SW480 (cell line): Measurements from ENCODE around the gene CCN6.

Experiments used
- DNase-seq: peaks from one replicate; pipeline ENCODE4 v3.0.0-alpha.2; 2016; ENCODE audit warnings: low spot score

CCN6 gene

DNA sequence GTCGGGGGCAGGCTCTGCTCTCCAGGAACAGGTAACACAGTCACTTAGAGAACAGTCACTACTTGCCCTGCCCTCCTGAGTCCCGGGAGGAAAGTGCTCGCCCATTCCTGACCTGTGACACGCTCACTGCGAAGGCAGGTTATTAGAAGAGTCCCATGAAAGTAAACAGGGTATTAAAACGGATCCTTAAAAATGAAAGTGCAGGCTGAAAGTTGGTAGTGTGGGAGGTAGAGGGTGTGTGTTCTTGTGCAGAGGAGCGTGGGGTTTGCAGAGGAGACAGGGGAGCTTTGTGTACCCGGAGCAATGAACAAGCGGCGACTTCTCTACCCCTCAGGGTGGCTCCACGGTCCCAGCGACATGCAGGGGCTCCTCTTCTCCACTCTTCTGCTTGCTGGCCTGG, at the start of gene CCN6:
CCN6 (plus strand) TSS at position 104 of the 400 bp plus-strand sequence; CDS start at position 358, 254 bp downstream.
- no peak for DNase-seq

DNA sequence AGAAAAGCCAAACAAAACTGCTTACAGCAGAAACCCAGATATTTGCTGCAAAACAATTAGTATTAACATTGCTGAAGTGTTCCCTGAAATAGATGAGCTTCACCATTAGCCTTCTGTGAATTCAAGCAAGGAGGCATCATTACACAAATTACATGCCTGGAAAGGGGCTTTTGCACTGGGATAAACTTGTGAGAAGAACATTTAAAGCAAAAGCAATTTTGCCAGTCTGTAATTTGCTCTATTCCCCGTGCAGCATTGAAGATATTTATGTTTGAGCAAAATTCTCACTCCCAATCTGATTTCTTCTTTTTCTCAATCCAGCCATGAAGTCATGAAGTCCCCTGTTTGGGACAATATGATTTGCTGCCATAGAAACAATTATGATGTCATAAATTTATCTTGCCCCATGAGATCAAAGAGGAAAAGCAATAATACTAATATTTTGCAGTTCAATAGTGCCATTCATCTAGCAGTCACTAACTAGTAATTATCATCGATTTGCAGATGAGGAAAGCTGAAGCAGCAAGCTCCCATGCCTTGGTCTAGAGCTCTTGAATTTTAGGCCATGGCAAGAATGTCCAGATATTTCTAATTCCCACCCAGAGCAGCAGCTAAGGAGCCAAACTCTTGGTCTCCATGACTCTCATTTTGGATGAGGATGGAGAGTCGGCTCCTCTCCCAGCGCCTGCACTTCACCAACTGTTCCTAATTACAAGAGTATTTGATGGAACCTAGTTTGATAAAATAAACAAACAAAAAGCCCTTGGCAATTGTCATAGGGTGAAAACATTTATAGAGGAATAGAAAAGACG, 49.5 kb upstream of the CCN6 start:
- no peak for DNase-seq

DNA sequence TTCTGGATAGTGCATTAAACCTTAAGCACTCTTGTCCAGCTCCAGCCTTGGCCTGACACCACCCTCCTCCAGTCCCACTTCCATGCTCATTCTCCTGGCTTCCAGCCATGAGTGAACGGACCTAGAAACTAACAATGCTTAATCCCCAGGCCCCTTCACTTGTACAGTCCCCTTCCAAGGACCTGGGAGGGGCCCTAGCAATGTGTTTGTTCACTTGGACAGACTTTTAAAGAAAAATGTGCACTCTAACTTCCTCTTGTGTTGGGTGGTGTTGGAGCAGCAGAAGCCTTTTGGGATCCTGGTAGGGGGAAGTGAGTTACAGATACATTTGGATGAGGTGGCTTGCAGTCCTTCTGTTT, 48.9 kb upstream of the CCN6 start:
- DNase-seq, result no peak

- DNase-seq, result no peak
Observed at GRCh38 chr6:112007254-112007653, 46.6 kb upstream of the CCN6 start.

DNA sequence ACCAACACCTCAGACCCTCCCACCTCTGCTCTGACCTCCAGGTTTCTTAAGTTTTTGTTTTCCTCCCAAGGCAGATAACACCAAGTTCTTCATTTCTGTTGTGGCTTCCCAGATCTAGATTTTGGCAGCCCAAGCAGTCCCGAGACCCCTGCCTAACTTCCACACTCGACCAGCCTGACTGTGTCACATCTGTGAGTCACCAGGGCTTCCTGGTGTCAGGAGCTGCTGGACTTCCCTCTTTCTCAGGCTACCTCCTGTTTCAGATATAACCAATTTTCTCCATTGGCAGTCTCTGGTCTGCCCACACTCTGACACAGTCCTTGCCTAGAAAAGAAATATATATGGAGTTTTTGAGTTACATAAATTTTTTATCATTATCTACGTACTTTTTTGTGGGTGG, 46.1 kb upstream of the CCN6 start:
- no peak for DNase-seq

- DNase-seq, result no peak
Observed at GRCh38 chr6:112008482-112008881, 45.4 kb upstream of the CCN6 start.

DNA sequence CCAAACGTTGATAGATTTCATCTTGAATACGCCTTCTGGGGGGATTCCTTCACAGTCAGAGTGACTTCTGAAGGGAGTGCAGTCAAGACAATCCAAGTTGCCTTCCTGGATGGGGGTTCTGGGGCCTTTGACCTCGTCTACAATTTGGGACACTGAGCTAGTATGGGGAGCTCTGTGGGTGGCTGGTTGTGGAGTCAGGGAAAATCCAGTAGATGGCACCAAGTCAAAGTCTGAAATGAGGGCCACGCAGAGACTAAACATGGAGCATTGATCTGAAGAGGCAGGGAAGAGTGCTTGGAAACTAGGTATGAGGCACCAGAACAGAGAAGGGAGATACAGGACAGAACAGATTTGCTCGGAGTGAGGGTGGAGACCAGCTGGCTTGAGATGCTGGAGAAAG, 43.6 kb upstream of the CCN6 start:
- peak; percentile 32 for DNase-seq

- DNase-seq, result no peak
Observed at GRCh38 chr6:112013051-112013450, 40.9 kb upstream of the CCN6 start.

DNA sequence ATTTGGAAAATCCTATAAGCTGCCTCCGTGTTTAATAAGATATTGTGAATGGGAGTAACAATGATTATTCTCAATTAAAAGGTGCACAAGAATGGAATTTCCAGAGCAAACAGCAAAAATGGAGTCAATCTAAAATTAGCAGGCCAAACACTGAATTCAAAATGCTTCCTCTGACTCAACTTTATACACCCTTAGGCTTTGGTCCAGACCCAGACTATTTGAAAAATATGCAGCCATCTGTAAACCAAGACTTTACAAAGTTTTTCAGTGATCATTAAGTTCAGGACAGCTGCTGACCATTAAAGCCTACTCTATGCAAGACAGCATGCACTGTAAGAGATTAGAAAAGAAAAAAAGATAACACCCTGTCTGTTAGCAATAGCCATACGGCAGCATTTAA, 39.4 kb upstream of the CCN6 start:
- no peak for DNase-seq

GRCh38 chr6:112015725-112016124, 38.2 kb upstream of the CCN6 start:
- DNase-seq, result no peak

DNA sequence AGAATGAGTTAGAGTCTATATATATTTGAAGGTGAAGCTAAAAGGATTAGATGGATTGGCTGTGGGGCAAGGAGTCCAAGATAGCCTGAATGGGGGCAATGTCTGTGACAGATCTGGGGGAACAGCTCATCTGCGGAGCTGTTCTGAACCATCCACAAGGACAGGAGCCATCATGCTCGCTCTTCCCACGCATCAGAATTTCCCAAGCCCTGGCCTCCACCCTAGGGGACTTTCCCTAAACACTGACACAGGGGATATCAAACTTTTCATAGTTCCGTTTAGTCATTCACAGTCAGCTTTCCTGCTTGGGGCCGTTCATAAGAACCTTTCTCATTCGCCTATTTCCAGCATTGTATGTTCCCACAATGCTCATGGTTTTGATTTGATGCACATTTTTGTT, 37.6 kb upstream of the CCN6 start:
- no peak for DNase-seq

- no peak for DNase-seq
Observed at GRCh38 chr6:112017169-112017568, 36.7 kb upstream of the CCN6 start.

- no peak for DNase-seq
Observed at GRCh38 chr6:112017760-112018537, 36.0 kb upstream of the CCN6 start.

- no peak for DNase-seq
Observed at GRCh38 chr6:112018619-112019416, 35.1 kb upstream of the CCN6 start.

DNA sequence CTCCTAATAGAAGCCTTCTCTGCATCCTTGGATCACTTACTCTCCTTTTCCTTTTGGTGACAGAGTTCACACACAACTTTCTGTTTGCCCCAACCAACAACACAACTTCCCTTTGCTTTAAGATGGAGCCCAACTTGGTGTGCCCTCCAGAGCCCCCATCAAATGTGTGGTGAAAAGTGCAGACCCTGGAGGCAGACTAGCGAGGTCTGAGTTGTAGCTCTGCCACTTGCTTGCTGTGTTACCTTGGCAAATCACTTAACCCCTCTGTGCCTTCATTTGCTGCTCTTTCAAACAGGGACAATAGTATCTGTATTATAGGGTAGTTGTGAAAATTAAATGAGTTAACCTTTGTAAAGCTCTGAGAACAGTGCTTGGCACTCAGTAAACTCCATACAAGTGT, 34.3 kb upstream of the CCN6 start:
- DNase-seq, result no peak

GRCh38 chr6:112021691-112022310, 32.1 kb upstream of the CCN6 start:
- DNase-seq, result no peak

DNA sequence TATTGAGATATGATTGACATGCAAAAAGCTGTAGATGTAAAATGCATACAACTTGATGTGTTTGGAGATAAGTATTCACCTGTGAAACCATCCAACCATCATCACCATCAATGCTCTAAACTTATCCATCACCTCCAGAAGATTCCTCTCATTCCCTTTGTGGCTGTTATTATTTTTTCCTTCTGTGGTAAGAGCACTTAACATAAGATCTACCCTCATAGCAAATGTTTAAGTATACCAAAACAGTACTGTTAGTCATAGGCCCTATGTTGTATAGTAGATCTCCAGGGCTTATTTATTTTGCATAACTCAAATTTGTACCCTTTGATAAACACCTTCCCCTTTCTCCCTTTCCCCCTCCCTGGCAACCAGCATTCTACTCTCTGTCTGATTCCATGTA, 31.2 kb upstream of the CCN6 start:
- no peak for DNase-seq

DNA sequence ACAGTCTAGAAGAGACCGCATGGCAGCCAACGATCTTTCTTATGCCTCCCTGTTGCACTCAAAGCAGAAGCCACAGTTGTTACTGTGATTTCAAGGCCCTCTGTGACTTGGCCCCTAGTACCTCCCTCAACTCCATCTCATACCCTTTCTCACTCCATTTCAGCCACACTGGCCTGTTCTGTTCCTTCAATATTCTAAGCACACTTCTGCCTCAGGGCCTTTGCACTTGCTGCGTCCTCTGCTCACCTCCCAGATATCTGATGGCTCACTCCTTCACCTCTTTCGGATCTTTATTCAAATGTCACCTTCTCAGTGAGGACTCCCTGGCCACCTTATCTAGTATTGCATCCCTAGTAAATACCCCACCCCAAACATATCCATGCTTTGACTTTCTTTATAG, 29.4 kb upstream of the CCN6 start:
- no peak for DNase-seq

GRCh38 chr6:112026933-112027332, 27.0 kb upstream of the CCN6 start:
- no peak for DNase-seq

GRCh38 chr6:112027942-112028674, 25.8 kb upstream of the CCN6 start:
- DNase-seq, result no peak

DNA sequence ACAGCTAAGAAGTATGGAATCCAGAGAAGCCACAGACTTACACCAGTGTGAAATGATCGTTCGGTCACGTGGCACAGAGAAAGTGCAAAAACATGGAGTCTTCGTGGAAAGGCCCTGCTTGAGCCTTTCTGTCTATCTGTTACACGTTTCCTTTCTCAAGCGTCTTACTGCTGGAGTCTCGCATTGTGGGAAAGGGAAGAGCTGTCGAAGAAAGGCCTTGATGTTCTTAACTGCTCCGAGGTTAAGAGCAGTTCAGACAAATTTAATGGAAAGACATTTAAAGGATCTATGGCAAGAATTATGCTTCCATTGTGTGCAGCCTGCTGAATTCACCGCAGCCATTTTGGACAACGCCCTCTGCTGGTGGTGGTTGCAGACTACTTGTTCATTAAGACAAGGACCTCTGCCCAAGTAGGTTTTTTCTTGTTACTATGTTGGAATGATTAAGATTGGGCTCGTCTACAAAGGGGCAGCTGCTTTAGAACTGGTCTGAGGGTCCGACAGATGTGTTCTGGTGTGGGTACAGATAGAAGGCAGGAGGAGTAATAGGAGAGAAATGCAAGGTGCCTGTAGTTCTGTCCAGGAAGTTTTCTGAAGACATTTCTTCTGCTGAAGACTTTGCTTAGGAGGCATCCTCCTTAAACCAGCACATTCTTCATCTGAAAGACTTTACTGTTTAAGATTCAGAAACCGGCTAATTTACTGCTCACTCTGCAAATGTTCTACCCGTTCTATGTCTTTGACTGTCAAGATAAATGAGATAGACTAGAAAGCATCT, 24.7 kb upstream of the CCN6 start:
- peak; percentile 25 for DNase-seq
